NCI-H446 treated with DMSO at 0.1 percent for 48 hours (cell line): ENCODE results near the gene HOXB5.
A peak's percentile ranks its signal among the peaks of the same experiment; 100 is the strongest.

ENCODE experiments used
- DNase-seq: peaks from one replicate; lab custom pipeline; 2025; lab: John Stamatoyannopoulos, UW

HOXB5 gene

DNA sequence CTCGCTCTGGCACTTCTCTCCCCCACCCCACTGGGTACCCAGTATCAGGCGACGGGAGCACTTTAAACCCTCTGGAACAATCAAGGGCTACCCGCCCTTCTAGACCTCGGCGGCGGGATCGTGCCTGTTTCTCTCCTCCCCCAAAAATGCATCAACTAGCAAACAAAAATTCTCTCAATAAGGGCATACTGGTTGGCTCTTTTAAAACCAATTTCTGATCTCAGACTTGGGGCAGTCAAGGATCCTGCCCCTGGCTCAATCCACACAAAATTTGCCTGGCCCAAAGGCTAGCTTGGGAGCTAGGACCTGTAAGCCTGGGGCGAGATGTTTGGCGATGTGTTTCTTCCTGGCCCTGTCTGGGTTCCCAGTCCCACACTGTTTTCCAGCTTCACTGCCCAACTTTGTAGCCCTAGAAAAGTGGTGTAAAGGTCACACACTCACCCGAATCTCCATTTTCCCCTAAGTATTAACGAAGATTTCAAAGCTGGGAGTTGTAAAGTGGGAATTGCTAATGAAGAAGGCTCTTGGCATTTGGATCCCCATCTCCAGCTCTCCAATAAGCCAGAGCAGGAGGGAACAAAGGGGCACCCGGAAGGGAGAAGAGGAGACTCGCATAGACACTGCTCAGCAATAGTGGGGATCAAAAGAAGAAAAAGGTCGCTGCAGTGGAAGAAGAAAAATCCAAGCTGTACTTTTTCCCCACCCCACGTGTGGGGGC is 34.3 kb downstream of the HOXB5 start:
- no peak for DNase-seq

DNA sequence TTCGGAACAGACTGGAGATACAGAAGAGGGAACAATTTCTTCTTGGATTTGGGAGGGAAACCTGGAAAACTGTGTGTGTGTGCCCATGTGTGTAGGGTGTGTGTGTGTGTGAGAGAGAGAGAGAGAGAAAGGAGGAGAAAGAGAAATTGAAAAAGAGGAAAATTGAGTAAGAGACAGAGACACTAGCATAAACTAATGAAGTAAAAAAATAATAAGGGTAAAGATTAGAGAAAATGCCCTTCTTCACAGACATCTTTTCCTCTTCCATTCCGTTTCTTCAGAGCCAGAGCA is 34.8 kb downstream of the HOXB5 start:
- DNase-seq: no peak

DNA sequence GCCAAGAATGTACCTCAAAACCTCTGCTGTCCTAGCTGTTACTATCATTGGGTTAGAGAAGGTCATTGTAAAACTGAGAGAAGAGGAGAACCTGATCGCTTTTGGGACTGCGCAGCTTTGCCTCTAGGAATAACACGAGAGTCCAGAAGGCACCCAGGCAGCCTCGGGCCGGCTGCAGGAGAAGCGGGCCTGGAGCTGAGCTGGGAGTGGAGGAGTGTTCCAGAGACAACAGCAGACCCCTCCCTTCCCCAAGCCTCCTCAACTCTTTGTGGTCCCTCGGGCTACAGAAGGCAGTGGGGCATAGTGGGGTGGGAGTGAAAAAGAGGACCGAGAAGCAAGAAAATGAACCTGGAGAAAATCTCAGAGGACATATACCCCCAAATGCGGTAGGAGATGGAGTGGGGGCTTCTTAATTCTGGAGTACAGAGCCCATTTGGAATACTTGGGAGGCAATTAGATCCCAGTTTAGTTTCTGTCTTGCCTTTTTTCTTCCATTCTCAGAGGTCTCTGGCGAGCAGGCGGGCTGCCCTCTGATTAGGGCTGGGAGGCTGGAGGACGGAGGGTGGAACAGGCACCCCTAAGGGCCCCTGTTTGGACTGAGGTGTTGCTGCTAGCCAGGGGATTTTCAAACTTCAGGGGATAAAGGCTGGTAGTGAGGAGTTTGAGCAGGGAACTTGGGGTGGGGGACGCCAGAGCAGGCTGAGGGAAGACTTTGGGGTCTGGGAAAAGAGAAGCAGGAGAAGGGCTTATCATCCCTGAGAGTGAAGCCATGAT is 35.3 kb downstream of the HOXB5 start:
- no peak for DNase-seq

DNA sequence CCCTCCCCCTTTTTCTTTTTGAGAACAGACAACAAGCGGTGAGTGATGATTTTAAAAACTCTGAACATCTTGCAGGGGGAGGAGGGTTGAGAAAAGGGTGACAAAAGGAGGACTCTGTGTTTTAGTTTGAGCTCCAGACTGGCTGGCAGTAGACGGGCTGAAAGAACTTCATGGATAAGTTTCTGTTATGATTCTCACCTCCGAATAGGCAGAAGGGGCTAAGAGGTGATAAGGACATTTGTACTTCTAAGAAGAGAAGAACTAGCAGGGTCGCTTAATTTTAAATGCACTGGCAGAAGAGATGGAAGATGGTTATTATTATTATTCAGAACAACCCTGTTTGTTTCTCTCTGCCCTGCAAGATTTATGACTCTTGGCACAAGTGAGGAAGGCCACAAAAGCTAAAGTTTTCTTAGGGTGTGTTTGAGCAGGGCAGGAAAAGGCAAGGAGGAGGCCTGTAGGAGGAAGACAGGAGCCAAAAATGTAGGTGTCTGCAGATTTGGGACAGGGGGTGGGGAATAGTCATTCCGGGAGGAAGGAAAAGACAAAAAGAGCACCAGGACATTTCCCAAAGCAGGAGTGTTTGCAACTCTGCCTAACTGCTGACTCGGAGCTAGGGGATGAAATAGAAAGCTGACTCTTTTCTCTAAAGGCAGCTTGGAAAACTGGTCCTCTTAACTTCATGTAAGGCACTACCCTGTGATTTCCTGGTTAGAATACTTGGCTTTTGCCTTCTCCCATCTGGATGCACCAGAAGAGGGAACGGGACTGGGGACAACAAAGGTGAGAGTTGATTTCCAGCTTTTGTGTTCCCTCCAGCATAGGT is 36.8 kb downstream of the HOXB5 start:
- DNase-seq: no peak

DNA sequence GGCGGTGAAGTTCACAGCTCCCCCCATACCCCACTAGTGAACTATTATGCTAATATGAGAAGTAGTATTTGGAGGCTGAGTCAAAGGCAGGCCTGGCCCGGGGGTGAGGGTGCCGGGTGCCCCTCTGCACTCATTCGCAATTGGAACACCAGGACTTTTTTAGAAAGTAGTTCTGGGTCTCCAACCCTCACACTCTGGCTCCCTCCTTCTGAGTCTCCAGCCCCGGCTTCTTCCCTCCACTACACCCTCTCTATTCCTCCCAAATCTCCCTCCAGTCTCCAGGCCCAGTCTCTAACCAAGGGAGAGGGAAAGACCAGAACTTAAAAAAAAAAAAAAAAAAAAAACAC is 37.4 kb downstream of the HOXB5 start:
- DNase-seq: no peak

DNA sequence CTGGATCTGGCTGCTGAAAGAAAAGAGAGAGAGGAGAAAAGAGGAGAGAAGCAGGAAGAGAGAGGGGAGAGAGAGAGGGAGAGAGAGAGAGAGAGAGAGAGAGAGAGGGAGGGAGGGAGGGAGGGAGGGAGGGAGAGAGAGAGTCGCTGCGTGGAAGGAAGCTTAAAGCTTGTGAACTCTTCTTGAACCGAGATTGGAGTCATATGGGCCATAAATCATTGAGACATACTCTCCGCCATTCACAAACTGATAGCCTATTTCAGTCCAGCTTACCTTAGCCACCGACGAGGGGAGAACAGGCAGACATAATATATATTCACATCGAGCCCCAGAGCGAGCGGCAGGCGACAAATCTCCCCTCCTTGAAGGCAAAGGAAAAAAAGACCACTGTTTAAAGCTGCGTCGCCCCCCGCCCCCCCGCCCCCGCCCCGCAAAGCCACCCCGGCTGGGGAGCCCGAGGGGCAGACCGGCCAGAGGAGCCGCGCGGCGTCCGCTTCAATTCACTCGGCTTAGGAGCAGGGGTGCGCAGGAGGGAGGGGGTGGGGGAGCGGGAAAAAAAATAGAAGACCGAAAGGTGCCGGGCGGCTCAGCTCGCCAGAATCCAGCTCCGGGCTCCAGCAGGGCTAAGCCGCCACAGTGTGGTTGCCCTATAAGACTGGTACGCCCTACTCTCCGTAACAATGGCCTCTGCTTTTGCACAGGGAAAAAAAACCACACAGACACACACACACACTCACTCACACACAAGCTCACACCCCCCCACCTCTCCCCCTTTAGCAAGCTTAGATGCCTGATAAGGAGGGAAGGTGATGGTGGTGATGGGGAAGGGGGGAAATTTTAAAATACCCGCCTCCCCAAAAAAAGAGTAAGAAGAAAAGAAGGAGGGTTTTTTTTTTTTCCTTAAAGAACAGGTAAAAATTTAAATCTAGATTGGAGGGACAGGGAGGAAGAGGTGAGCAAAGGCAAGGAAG is 38.0 kb downstream of the HOXB5 start:
- DNase-seq: peak; percentile 48

DNA sequence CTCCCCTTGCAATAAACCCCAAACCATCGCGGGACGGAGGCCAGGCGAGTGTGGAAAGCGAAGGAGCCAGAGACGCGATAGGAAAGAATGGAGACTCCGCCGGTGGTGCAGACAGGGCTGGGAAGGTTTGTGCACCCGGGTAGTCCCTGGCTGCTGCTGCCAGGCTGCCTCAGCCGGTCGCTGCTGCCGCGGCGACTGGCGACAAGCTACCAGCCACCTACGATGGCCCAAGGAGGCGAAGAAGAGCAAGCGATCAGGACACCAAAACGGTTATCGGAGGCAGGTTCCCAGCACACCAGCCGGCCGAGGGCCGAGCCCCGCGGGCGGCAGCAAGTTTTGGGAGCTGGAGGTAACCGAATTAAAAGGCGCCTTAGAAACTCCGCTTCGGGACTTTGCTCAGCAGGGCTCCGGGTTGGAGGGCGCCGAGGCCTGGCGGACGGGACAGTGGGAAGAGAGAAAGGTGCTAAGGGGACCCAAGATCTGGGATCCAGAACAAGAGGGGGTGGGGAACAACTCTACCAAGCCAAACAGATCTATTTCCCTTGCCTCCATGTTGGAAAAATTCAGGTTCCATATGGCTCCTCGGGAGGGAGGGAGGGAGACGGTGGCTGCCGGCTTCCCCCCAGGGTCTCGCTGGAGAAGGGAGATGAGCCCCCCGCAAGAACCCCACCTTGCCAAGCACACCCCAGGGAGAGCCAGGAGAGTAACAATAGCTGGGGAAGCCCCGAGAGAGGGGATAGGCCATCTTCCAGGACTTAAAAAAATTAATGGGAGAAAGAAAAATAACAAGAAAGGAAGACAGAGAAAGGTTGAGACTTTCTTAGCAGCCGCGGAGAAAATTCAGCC is 38.9 kb downstream of the HOXB5 start:
- no peak for DNase-seq

DNA sequence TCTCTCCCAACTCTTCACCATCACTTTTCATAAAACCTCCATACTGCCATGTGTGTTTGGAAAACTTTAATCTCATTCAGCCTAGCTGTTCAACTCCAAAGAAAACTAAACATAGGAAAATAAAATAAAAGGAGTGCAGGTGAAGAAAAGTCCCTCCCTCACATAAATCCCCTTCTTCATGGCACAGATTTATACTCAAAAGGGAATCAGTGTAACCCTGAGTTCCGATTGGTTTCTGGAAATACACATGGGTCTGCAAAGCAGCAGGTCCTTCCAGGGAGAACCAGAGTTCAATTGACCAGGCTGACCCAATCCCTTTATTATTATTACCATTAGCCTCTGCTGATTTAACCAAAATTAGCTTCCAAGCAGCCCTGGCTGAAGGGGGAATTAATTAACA is 39.8 kb downstream of the HOXB5 start:
- no peak for DNase-seq

DNA sequence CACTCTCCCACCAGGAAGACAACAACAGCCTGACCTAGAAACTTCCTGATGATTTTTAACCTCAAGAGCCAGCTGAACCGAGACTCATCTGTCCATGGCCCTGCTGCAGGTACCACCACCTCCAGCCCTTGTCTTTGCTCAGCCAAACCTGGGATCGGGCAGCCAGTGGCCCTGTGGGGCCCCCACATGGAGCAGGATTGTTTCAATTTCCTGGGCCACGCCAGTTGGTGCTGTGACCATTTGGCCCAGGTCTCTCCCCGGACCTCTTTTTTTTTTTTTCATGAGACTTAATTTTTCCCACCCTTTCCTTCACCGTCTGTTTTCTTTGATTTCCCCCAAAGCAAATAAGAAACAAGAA is 40.4 kb downstream of the HOXB5 start:
- DNase-seq: no peak

DNA sequence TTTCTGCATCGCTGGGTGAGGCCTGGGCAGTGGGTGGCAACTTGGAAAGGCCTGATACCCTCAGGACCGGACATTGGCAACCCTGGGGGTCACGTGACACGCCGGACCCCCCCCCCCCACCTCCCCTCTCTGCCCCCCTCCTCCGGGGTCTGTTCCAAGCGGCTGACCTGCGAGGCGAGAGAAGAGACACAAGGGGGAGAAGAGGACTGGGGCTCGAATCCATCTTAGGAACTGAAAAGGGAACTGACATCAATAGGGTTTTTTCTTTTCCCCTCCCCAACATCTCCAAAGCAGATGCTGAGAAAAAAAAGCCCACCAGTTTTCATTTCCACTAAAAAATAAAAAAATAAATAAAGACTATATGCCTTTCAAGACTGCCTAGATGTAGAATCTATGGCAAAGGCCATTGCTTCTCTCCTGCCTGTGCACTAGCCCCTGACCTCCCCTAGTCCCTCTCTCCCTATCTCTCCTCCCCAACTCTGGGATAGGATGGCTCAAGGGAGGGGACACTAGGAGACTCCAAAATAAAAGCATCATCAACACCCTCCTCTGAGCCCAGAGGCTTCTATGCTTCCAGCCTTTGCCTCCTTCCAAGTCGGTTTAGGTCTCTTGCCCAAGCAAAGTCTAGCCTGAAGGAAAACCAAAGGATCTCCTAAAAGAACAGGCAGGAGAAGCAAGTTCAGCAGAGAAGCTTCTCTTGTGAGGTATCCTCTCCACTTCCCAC is 41.0 kb downstream of the HOXB5 start:
- DNase-seq: no peak

DNA sequence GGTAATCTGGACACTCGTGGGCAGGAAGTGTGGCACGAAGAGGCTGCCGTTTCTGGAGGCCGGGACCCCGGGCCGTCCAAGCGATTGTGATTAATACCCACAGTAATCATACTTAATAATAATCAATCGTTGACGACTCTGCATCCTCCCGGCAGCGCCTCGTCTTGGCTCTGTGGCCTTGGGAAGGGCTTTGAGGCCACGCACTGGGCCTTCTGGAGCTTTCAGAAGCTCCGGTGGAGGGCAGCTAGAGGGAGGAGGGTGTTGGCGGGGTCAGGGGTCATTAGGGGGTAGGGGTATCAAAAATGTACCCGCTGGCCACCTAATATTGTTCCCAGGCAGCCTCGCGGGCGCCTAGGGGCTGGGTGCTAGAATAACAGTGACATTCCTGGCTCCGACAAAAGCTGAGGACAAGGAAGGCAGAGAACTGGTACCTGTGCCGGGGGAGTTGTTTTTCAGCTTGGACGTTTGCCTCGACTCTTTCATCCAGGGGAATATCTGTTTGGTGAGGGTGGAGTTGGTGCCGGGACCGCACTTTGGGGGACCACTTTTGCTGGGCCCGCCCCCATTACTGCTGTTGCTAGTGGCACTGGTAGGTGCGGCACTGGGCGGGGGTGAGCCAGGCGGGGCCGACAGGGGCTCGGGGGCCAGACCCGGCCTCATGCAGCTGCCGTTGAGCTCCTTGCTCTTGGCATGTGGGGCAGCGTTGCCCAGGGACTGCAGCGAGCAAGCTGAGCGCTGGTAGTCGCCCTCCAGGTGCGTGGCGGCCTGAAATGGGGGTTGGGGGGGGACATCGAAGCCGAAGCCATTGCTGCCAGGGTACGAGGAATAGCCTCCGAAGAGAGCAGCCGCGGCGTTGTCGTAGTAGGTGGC is 41.7 kb downstream of the HOXB5 start:
- DNase-seq: no peak

DNA sequence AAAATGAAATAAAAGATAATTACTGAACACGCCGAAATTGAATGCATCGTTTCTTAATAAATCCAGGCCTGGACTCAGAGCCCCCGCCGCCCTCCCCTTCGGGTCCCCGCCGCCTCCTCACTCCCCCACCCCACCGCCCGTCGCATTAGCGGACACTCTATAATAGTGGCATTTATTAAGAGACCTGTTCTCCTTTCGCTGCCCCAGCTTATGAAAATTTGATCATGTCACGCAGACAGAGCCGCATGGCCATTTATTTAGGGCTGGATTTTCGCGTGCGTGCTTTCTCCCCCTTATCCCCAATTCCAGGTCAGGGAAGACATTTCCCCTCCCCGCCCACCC is 42.4 kb downstream of the HOXB5 start:
- no peak for DNase-seq

DNA sequence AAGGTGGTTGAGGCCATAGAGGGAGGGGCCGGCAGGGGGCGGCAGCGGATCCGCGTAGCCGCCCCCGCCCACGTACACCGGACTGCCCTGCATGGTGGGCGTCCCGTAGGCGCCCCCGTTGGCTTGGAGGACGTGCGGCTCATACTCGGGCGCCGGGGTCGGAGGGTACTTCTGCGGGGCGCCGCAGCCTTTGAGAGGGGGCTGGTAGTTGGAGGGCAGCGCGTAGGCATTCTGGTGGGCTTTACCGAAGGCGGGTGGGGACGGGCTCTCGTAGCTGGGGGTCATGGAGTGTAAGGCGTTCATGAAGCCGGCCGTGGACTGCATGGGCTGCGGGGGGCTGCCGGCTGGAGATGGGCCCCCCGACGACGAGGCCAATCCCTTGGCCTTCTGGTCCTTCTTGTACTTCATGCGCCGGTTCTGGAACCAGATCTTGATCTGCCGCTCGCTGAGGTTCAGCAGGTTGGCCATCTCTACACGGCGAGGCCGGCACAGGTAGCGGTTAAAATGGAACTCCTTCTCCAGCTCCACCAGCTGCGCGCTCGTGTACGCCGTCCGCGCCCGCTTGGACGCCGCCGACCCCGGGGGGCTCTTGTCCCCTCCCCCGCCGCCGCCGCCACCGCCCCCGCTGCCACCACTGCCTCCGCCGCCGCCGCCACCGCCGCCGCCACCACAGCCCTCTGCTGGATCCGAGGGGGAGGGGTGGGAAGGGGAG is 42.9 kb downstream of the HOXB5 start:
- DNase-seq: no peak

DNA sequence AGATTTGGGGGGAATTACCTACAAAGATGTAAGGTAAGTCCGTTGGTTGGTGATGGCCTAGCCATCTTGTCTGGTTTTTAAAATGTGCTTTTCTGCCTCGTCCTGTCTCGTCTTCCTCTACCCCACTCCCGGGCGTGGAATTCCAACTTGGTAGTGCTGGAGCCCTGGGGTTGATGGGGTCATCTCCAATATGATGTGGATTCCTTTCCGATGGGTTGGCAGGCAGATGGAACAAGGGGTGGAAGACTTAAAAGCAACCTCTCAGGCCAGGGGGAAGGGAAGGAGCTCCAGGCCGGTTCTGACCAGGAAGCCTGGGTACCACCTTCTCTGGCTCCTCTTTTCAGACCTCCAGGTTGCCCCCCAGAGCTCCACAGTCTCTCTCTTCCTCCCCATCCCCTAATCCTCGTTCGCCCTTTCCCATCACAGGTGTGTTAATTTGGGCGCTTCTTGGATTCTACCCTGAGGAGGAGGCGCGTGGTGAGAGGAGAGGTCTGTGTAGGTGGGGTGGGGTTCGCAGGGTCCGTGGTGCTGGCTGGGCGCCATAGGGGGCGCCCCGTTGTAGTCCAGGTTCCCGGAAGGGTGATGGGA is 43.6 kb downstream of the HOXB5 start:
- no peak for DNase-seq

DNA sequence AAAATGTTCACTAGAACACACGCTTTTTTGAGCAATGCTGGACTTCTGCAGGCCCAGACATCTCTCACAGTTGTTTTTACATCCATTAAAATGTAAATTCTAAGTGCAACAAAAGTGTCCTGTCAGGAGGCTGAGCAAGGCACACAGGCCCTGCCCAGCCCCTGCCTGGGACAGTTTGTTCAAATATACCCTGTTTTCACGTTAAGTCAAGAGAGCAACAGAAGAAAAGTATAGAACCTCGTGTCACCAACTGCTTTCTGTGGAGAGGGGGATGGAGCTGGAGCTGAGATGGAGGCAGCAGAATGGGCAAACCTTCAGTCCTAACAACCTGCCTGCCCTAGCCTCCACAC is 44.3 kb downstream of the HOXB5 start:
- DNase-seq: no peak

DNA sequence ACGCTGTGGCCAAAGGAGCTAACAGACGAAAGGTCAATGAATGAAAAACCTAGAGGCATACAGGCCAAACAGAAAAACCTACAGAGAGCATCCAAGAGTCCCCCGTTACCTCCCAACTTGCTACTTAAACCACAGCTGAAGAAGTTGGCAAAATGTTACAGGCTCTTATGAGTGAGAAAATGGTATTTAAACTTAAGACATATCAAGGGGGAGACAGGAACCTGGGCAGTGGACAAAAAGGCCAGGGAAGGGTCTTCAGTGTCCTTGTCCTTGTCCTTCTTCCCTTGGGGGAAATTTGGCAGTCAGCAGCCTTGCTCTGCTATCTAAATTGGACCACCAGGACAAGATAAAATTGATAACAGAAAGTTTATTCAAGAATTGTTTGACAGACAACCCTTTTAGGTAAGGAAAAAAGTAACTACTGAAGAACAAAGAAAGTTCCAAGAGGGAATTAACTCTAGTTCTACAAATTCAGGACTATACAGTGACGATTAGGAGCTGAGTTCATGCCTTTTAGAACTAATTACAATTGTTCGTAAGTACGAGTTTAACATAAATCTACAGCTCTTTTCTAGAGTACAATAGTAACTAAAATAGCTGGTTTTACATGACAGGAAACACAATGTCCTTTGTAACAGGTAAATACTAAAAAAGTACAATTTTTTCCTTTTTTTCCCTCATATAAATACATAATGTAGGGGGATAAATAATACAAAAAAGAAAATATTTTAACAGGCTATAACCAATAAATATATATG is 44.9 kb downstream of the HOXB5 start:
- DNase-seq: no peak

DNA sequence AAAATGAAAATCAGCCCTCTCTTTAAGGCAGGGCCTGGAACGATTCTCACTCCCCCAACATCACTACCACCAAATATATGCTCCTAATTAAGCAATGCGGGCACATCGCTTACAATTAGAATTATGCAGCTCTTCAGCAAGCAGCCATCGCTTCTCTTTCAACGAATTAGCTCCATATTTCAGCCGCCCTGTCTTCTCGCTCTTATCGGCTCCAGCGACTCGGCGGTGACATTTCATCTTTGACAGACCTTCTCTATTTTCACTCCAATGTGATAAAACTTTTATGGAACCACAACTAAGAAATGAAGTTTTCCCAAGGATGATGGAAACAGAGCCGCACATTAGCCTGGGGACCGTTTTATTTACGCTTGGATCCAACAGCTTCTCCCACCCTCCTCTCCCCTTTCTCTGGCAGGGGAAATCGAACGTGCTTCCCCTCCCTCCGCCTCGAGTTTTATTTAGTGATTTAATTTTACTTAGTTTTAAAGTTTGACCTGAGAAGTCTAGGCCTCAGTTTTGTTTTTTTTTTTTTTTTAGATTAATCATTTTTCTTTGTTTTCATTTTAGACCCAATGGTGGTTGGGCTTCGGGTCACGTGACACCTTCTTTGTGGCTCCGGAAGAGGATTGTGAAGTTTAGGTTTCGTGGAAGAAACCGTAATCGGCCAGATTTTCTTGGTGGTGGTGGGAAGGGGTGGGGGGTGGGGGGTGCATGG is 45.6 kb downstream of the HOXB5 start:
- no peak for DNase-seq
